ENCODE results near the gene C2orf49. TPM values are rescaled to one million over a fixed set of nuclear protein-coding genes. Genes with fewer than 3 reads are reported as not detected.

The C2orf49 gene
- total and polyA plus RNA-seq, 9 of the 15 experiments (the other 6 are each of a cell fraction or from before 2014, with no cell fraction given) = 17.9 to 38.2 (median 25.6) TPM

GRCh38 chr2:105337122-105338019 is at the start of gene C2orf49 (continued):
- peak; percentile 81 for TF ChIP-seq ZNF511 (CRISPR knock-in tag; IDR thresholded peaks at IDR 0.05)
- peak; percentile 77 for TF ChIP-seq HCFC1 (IDR thresholded peaks at IDR 0.05; ENCODE audit: low read depth, low read length)
- TF ChIP-seq RAD21 (CRISPR knock-in tag; conservative IDR thresholded peaks at IDR 0.05 in 1 of 2, IDR thresholded peaks at IDR 0.05 in 1 of 2) = 0 out of 4 replicates have a peak, but pooled peaks of 1 of the 2 experiments have one; percentile 9
- no peak for TF ChIP-seq TSC22D4 (tag; IDR thresholded peaks at IDR 0.05)
- no peak for TF ChIP-seq PPARD (CRISPR knock-in tag; IDR thresholded peaks at IDR 0.05)
- TF ChIP-seq FIP1L1 (IDR thresholded peaks at IDR 0.05; ENCODE audit: low read depth, low read length, poor library complexity, severe bottlenecking) = no peak
- TF ChIP-seq, protein P1, sequence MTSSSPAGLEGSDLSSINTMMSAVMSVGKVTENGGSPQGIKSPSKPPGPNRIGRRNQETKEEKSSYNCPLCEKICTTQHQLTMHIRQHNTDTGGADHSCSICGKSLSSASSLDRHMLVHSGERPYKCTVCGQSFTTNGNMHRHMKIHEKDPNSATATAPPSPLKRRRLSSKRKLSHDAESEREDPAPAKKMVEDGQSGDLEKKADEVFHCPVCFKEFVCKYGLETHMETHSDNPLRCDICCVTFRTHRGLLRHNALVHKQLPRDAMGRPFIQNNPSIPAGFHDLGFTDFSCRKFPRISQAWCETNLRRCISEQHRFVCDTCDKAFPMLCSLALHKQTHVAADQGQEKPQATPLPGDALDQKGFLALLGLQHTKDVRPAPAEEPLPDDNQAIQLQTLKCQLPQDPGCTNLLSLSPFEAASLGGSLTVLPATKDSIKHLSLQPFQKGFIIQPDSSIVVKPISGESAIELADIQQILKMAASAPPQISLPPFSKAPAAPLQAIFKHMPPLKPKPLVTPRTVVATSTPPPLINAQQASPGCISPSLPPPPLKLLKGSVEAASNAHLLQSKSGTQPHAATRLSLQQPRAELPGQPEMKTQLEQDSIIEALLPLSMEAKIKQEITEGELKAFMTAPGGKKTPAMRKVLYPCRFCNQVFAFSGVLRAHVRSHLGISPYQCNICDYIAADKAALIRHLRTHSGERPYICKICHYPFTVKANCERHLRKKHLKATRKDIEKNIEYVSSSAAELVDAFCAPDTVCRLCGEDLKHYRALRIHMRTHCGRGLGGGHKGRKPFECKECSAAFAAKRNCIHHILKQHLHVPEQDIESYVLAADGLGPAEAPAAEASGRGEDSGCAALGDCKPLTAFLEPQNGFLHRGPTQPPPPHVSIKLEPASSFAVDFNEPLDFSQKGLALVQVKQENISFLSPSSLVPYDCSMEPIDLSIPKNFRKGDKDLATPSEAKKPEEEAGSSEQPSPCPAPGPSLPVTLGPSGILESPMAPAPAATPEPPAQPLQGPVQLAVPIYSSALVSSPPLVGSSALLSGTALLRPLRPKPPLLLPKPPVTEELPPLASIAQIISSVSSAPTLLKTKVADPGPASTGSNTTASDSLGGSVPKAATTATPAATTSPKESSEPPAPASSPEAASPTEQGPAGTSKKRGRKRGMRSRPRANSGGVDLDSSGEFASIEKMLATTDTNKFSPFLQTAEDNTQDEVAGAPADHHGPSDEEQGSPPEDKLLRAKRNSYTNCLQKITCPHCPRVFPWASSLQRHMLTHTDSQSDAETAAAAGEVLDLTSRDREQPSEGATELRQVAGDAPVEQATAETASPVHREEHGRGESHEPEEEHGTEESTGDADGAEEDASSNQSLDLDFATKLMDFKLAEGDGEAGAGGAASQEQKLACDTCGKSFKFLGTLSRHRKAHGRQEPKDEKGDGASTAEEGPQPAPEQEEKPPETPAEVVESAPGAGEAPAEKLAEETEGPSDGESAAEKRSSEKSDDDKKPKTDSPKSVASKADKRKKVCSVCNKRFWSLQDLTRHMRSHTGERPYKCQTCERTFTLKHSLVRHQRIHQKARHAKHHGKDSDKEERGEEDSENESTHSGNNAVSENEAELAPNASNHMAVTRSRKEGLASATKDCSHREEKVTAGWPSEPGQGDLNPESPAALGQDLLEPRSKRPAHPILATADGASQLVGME (CRISPR knock-in tag; IDR thresholded peaks at IDR 0.05) = no peak; the same call in 1 of the 2 replicates
- TF ChIP-seq HMG20A (CRISPR knock-in tag; conservative IDR thresholded peaks at IDR 0.05) = no peak
- peak; percentile 61; the same call in 1 of the 2 replicates for TF ChIP-seq TOE1 (IDR thresholded peaks at IDR 0.05; ENCODE audit: borderline replicate concordance)
- no peak for TF ChIP-seq TOE1 (CRISPR knock-in tag; IDR thresholded peaks at IDR 0.05; ENCODE audit: borderline replicate concordance, low read depth)
- no peak for TF ChIP-seq CBX2 (IDR thresholded peaks at IDR 0.05; ENCODE audit: insufficient read depth, low read length, poor library complexity, severe bottlenecking)
- no peak; the same call in 1 of the 2 replicates for TF ChIP-seq ZNF232 (CRISPR knock-in tag; IDR thresholded peaks at IDR 0.05)
- TF ChIP-seq SP2 (IDR thresholded peaks at IDR 0.05; ENCODE audit: extremely low read depth, low read depth, low read length, poor library complexity, severe bottlenecking) = no peak
- TF ChIP-seq DEAF1 (CRISPR knock-in tag; IDR thresholded peaks at IDR 0.05) = 0 out of 2 replicates have a peak, but pooled peaks have one; percentile 13
- TF ChIP-seq ETS2 (tag; IDR thresholded peaks at IDR 0.05; ENCODE audit: borderline replicate concordance, poor library complexity, severe bottlenecking) = no peak
- TF ChIP-seq ETV6 (IDR thresholded peaks at IDR 0.05; ENCODE audit: borderline replicate concordance in 1 of 2, low read depth in 2 of 2, low read length in 1 of 2) = no peak
- TF ChIP-seq ETV6 (CRISPR knock-in tag; IDR thresholded peaks at IDR 0.05; ENCODE audit: borderline replicate concordance) = no peak

Measured in K562 (cell line).